ENCODE data around the gene LRG1.

LRG1 gene, protein sequence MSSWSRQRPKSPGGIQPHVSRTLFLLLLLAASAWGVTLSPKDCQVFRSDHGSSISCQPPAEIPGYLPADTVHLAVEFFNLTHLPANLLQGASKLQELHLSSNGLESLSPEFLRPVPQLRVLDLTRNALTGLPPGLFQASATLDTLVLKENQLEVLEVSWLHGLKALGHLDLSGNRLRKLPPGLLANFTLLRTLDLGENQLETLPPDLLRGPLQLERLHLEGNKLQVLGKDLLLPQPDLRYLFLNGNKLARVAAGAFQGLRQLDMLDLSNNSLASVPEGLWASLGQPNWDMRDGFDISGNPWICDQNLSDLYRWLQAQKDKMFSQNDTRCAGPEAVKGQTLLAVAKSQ

GRCh38 chr19:4539693-4540581, at the start of gene LRG1:
Gene LRG1, minus strand, starts transcription at chr19:4540036. Its CDS starts 23 bp downstream, at chr19:4540013.
- no peak for DNase-seq (ENCODE audit: low read depth, low spot score)

GRCh38 chr19:4588291-4588761, 48.5 kb upstream of the LRG1 start:
- no peak for DNase-seq (ENCODE audit: low read depth, low spot score)

GRCh38 chr19:4587527-4587926, 47.7 kb upstream of the LRG1 start:
- DNase-seq (ENCODE audit: low read depth, low spot score), result no peak

GRCh38 chr19:4586691-4587090, 46.9 kb upstream of the LRG1 start:
- DNase-seq (ENCODE audit: low read depth, low spot score), result no peak

GRCh38 chr19:4586245-4586644, 46.4 kb upstream of the LRG1 start:
- DNase-seq (ENCODE audit: low read depth, low spot score), result no peak

DNA sequence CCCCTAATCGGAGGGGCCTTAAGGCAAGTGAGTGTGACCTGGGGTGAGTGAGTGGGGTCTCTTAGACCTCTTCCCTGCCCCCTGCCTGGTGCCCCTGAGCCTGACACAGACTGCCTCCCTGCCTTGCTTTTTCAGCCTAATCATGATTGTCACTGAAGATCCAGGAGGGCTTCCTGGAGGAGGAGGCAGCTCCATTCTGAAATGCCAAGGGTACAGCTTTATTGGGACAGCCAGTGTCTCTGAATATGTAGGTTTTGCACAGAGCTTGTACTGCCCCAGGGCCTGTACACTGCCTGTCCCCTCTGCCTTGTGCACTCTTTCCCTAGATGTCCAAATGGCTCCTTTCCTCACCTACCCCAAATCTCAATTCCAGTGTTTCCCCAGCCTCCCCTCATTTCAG, 45.7 kb upstream of the LRG1 start:
- DNase-seq (ENCODE audit: low read depth, low spot score), result no peak

- no peak for DNase-seq (ENCODE audit: low read depth, low spot score)
Observed at GRCh38 chr19:4584670-4585460, 45.0 kb upstream of the LRG1 start.

DNA sequence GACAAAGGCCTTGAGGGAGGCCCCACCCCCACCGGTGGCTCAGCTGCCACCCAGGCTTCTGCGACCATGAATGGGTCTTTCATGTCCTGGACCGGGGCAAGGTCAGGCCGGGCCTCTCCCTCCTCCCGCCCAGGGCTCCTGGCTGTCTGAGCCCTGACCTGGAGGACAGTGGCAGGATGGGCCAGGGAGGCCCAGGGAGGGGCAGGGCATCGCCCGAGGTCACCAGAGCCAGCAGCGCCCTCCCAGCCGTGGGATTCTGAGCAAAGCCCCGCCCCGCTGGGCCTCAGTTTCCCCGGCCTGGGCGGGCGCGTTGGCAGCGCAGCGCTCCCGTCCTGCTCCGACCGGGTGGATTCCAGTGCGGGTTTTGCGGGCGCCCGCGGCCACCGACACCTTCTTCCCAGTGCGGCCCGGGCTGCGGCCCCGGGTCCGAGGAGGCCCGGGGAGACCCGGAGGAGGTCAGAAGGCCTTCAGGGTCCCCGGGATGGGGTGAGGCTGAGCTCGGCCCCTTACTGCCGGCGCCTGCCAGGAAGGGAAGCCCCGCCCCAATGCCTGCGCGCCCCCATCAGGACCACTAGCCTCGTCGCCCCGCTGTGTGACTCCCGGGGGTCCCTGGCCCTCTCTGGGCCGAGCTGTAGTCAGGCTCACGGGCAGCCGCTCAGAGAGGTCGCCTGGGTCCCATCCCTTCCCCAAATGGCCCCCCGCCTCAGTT, 44.3 kb upstream of the LRG1 start:
- no peak for DNase-seq (ENCODE audit: low read depth, low spot score)

DNA sequence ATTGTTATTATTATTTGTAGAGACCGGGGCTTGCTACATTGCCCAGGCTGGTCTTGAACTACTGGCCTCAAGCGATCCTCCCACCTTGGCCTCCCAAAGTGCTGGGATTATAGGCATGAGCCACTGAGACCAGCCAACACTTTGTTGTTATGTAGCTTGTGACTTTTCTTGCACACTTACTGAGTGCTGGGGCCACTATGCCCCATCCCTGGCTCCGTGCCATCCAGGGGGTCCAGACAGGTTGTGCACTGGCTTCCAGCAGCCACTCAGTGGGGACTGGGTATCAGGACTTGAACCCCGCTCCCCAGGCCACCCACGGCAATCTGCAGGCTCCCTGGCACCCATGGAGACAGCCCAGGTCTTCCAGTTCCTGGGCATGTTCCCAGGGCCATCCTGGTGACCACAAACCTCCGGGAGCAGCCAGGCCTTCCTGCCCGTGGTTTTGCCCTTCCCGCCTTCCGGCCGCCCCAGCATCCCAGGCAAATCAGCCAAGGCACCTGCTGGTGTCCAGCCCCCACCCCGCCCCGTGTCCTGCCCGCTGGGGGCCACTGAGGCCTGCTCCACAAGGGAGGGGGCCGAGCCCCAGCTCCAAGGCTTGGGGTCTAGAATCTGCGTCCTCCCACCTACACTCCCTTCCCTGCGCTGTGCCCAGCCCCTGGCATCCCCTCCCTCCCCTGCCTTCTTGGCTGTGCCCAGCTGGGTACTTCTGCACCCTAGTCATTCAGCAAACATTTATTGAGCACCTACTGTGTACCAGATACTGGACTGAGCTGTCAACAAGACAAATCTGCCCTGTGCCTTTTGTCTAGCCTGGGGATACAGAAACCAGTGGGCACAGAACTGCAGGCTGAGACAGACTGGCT, 43.4 kb upstream of the LRG1 start:
- DNase-seq (ENCODE audit: low read depth, low spot score), result no peak

DNA sequence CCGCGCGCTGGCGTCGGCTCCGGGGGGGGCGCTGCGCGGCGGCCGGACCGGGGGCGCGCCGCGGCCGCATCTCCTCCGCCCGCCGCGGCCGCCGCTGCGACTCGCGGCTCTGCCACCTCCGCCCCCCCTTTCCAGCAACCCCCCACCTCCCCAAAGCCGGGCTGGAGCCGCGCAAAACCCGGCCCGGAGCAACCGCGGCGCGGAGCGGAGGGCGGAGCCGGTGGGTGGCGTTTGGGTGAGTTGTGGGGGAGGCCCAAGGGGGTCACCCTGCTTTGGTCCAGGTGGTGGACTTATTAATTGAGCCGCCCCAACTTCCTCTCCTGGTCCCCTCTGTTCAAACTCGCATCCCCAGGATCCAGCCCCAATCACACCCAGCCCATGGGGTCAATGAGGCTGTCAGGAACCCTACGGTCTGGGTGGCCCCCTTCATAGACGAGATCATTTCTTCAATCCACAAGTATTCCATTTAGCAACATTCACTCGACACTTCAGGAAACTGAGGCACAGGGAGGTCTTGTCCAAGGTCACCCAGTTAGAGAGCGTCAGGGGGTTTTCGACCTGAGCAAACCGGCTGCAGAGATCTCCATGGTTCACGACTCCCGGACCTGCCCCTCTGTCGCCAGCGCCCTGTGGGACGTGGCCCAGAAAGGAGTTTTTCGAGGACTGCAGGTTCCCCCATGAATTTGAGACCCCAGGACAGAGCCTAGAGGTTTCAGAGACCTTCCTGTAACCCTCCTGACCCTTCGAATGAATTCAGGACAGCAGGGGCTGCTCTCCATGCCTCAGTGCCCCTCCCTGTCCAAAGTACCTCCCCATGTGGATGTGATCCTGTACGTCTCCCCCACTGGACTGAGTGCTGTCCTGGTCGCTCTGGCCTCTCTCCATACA, 42.1 kb upstream of the LRG1 start:
- DNase-seq (ENCODE audit: low read depth, low spot score), result no peak

- no peak for DNase-seq (ENCODE audit: low read depth, low spot score)
Observed at GRCh38 chr19:4580961-4581665, 41.3 kb upstream of the LRG1 start.

DNA sequence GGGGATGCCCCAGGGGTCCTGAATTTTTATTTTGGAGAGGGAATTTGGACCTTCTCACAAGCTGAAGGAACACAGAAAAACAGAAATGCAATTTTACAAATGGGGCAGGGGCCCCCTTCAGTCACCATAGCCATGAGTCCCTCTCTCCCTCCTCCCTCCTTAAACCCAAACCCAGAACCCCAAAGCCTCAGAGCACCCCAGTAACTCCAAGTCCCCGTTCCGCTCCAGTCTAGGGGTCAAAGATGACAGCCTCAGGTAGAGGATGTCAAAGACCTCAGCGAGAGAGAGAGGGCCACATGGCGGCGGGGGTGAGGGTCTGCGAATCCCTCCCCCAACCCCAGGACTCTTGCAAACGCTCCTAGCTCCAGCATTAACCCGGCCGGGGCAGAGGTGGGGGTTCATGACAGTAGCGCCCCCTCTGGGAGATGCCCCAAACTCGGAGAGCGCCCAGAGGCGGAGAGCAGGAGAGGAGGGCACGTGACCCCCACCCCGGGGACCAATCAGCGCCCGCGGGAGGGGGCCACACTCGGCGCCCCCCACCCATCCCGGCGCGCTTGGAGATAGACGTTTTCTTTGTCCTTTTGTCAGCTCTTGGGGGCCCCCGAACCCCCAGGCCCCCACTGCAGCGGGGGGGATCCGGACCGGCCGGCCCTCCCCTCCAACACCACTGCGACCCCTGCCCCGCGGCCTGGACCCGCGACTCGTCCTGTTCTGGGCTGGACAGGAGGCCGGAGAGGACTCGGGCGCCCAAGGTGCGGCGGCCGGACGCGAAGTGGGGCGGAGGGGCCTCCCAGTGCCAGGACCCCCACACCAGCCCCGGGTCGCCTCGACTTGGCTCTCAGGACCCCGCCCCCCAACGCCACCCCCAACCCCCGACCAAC, 40.4 kb upstream of the LRG1 start:
- DNase-seq (ENCODE audit: low read depth, low spot score), result no peak

DNA sequence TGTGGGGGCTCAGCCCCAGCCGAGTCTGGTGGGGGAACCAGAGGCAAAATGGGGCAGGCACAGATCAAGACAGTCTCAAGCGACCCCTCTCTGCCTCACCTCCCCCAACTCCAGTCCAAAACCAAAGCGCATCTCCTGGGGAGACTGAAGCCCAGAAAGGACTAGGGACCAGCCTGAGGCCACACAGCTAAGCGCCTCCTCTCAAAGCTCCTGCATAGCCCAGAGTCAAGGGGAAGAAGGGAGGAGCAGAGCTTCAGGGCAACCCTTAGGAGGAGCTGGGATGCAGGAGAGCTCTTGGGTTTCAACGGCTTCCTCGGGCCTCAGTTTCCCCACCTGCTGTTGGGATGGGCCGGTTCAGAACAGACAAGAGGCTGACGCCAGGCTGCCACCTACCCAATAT, 39.6 kb upstream of the LRG1 start:
- no peak for DNase-seq (ENCODE audit: low read depth, low spot score)

DNA sequence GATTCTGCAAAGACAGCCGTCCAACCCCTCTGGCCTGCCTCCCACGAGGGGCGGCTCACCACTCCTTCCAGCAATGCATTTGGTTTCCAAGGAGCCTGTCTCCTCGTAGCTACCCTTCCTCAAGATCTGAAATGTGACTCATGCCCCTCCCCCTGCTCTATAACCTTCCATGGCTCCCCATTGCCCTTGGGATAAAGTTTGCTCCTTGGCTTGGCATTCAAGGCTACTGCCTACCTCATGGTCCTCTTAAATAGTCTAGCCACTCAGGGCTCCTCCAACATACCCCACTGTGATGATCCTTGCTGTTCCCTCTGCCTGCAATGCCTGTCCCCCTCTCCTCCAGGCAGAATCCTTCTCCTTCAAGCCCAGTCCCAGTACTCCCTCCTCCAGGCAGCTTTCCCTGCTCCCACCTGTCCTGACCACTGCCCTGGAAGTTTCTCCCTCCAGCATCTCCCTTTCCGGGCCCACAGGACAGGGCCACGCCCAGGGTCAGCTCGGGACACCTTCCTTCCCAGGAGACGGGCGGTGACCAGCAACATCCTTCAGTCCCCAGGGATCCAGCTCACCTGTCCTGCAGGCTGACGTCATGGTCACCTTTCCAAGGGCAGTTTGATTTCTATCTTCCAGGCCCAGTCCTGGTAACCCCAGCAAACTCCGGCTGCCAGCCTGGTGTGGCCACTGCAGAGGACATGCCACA, 38.9 kb upstream of the LRG1 start:
- no peak for DNase-seq (ENCODE audit: low read depth, low spot score)

DNA sequence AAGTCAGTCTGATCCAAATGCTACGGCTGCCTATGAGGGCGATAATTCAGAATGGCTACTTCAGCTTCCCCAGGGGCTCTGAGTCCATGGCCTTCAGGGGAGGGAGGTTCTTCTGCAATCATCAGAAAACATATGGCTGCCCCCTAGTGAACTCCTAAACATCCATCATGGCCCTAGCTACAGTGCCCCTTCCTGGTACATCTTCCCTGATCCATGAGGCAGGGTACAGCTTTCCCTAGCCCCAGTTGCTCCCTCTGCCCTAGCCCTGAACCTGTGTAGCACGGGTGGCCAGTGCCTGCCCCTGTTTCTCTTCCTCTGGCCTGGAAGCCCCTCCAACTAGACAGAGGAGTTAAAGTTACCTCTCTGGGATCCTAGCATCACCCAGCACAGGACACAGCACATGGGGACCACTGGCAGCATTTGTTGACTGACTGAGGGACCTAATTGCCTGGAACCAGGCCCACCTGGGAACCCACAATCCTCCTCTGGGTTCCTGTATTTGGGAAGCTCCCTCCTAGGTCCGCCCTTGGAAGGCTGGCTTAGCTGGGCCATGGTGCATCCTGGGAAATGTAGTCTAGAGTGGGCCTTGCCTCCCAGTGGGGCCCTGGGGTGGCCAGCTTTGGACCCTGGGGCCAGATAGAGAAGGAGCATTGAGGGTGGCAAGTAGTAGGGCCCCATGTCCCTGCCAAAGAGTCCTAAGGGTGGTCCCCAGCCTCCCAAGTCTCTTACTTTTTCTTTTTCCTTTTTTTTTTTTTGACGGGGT, 37.4 kb upstream of the LRG1 start:
- no peak for DNase-seq (ENCODE audit: low read depth, low spot score)

Measured in smooth muscle cell of the brain vasculature (primary cell).